Sciatic nerve (tissue), 2 donors: ENCODE data around the gene GPR39. TPM values are rescaled to one million over a fixed set of nuclear protein-coding genes. Genes with fewer than 3 reads are reported as not detected.

ENCODE experiments used
- ATAC-seq: fragments of 200-7000 bp; cut with Tn5 transposase; one replicate; pipeline ENCODE4 v1.9.1; 2020; ENCODE audit warnings: mild to moderate bottlenecking, moderate library complexity
- DNase-seq: peaks from one replicate; pipeline ENCODE4 v3.0.0-alpha.2; 2020; ENCODE audit warnings: low spot score
- intact Hi-C: fragments of 100-400 bp; cut with DNase I; formaldehyde crosslinking; loops from one replicate; pipeline ENCODE4 v1.14.2; 2022
- total RNA-seq: library from RNA; stranded (reverse); fragmentation: NEBNext Ultra II Directional; extraction: Animal tissue kit (Norgen Biotek cat#: 25700); gene quantifications from one replicate; pipeline ENCODE4 v1.2.1, GENCODE V29; 2021
- donor health status: DM: no; HTN: no; CAD: no.
- donor health status: DM: no; HTN: no; CAD: no.

The GPR39 gene
- total RNA-seq, 1 donor from 2014 or later, result 0.31 TPM

GRCh38 chr2:132671151-132671835, 254.7 kb downstream of the GPR39 start:
- ATAC-seq (no peak), DNase-seq (no peak)
- intact Hi-C loops, result no loop called here

DNA sequence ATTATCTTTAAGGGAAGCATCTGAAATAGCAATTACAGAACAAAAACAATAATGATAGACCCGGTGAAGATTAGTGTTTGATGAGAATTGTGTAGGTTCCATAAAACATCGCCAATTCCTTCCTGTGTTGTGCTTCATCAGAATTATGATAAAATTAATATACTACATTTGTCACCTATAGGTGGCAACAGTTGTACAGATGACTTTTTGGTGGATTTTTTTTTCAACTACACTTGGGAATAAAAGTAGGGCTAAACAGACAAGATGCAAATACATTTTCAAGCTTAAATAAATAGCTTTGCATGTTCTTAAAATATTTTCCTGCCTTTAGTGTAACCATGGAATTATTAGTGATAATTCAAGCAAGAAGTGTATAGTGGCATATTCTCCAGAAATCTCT, 260.4 kb downstream of the GPR39 start:
- DNase-seq, result no peak
- ATAC-seq, result no peak
- intact Hi-C loops, result no loop called here

DNA sequence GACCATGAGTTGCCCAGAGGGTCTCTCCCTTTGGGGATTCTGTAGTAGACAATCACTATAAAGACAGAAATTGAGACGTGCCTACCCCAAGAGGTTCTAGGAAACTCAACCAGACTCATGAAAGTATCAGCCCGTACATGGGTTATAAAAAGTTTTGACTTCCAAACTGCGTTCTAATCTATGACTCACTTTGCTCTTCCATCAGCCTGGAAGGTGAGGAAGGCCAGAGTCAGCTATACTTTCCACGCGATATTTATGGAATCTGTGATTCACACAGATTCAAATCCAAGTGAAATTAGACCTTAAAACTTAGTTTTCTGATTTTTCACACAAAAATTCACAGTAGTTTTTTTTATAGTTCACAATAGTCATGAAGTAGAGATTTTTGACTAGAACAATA, 261.1 kb downstream of the GPR39 start:
- no peak for ATAC-seq
- no peak for DNase-seq
- intact Hi-C loops, result no loop called here

- ATAC-seq (no peak), DNase-seq (no peak)
- intact Hi-C loops, result no loop called here
Measured at GRCh38 chr2:132678483-132678882, 261.9 kb downstream of the GPR39 start.

GRCh38 chr2:132680544-132680943, 263.9 kb downstream of the GPR39 start:
- ATAC-seq, result no peak
- DNase-seq, result no peak
- intact Hi-C loops, result no loop called here

DNA sequence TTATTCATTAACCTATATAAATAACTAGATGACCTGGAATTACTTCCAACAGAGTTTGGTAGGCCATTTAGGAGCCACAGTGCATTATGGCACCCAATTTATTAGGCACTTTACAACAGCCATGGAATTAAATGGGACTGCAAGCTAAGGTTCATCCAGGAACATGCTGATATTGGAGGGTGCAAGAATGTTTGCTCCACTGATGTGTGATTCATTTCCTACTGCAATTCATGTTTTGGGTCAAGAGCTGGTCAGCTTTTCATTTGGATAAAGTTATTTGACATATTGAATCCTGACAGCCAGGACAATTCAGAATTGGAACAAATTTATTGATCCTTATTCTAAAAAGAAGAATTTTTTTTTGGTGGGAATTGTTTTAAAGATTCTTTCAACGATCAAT, 265.2 kb downstream of the GPR39 start:
- no peak for ATAC-seq
- DNase-seq, result no peak
- intact Hi-C loops, result no loop called here

GRCh38 chr2:132690664-132691303, 274.2 kb downstream of the GPR39 start:
- DNase-seq (no peak), ATAC-seq (no peak)
- intact Hi-C loops, result no loop called here

DNA sequence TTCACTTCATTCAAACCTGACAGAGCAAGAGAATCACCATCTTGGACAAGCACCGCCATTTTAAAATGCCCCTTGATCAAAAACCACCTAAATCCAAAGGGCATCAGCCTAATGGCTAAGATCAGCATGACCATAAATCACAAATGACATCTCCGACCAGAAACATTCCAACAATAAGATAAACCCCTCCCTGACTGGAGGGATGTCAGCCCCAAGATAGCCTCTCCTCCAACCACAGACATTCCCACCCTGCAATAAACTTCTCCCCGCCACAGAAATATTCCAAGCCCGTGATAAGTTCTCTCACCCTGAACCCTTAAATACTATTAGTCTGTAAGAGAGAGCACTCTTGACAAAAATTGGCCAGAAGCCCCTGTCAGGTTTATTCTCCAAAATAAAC, 275.0 kb downstream of the GPR39 start:
- no peak for DNase-seq
- ATAC-seq, result no peak
- intact Hi-C loops, result no loop called here

- intact Hi-C loops, result no loop called here
- peak; percentile 30 for ATAC-seq
- DNase-seq, result no peak
Measured at GRCh38 chr2:132692816-132693215, 276.2 kb downstream of the GPR39 start.
